Kidney (tissue), 14 donors: ENCODE measurements around the gene NCKAP5. TPM values are rescaled to one million over a fixed set of nuclear protein-coding genes. Genes with fewer than 3 reads are reported as not detected.

ENCODE experiments used
- DNase-seq, 5 donors: peaks; one replicate each; pipeline ENCODE4 v3.0.0-alpha.2; 2013 to 2020
- FAIRE-seq: peaks from 2 replicates; lab custom pipeline; 2012; peaks lifted over from hg19 to GRCh38; lab: Jason Lieb, UNC
- H3K27ac ChIP-seq, 2 donors: one replicate each; pipeline ENCODE4 v1.7.0; 2013; ENCODE audit warnings: low read depth in 2 of 2, low read length in 2 of 2, inconsistent platforms in 1 of 2
- H3K27me3 ChIP-seq: one replicate; pipeline ENCODE4 v1.7.1; 2013; ENCODE audit warnings: low read length, inconsistent platforms; ENCODE audit not compliant: control insufficient read depth, insufficient read depth
- H3K36me3 ChIP-seq, 3 donors: one replicate each; pipeline versions ENCODE4 v1.7.0 to v1.7.1; 2013; ENCODE audit warnings: low read length in 3 of 3, control low read depth in 1 of 3, inconsistent platforms in 1 of 3; ENCODE audit not compliant: insufficient read depth in 3 of 3, control insufficient read depth in 2 of 3
- H3K4me1 ChIP-seq, 3 donors: one replicate each; pipeline versions ENCODE4 v1.7.0 to v1.7.1; 2013; ENCODE audit warnings: low read length in 3 of 3, inconsistent platforms in 1 of 3, low read depth in 1 of 3; ENCODE audit not compliant: control insufficient read depth in 2 of 3, insufficient read depth in 2 of 3
- H3K4me3 ChIP-seq, 3 donors: one replicate each; pipeline versions ENCODE4 v1.7.0 to v1.8.1; 2013; ENCODE audit warnings: low read length in 3 of 3, control low read depth in 1 of 3, inconsistent platforms in 1 of 3
- H3K9ac ChIP-seq, 3 donors: one replicate each; pipeline versions ENCODE4 v1.7.0 to v1.7.1; 2013; ENCODE audit warnings: low read length in 3 of 3, control low read depth in 1 of 3, inconsistent platforms in 1 of 3
- H3K9me3 ChIP-seq, 3 donors: one replicate each; pipeline versions ENCODE4 v1.7.0 to v1.7.1; 2013; ENCODE audit warnings: low read length in 3 of 3, control low read depth in 1 of 3, inconsistent platforms in 1 of 3; ENCODE audit not compliant: control insufficient read depth in 2 of 3, insufficient read depth in 1 of 3
- intact Hi-C: fragments of 100-400 bp; cut with DNase I; formaldehyde crosslinking; loops from one replicate; pipeline ENCODE4 v1.11.1; 2022
- polyA plus RNA-seq: library from polyadenylated mRNA; stranded (reverse); fragments of 350-450 nt; fragmentation: Illumina TruSeq; extraction: RNeasy Lipid Tissue Mini Kit (QIAGEN cat#74804); gene quantifications from one replicate; pipeline ENCODE4 v1.2.3, GENCODE V29; 2014; ENCODE audit warnings: low read depth, low replicate concordance; ENCODE audit not compliant: insufficient read depth
- total RNA-seq: library from RNA; stranded (reverse); fragmentation: NEBNext Ultra II Directional; extraction: Animal tissue kit (Norgen Biotek cat#: 25700); gene quantifications from one replicate; pipeline ENCODE4 v1.2.1, GENCODE V29; 2021
- TF ChIP-seq, protein P1 (sequence below): IDR thresholded peaks from 3 replicates; pipeline ENCODE4 v1.5.1; 2012; ENCODE audit warnings: mild to moderate bottlenecking, moderate library complexity, borderline replicate concordance; ENCODE audit not compliant: insufficient read depth; ENCODE audit errors: extremely low read depth
- donor health status: control.
- donor health status: control.
- donor health status: control.
- donor health status: control.
- donor health status: control.
- donor health status: DM: yes; HTN: yes; CAD: no.
- donor health status: Normal renal cell carcinoma (clear cell type).

NCKAP5 gene
- total and polyA plus RNA-seq, 2 donors from 2014 or later = 1.8 to 2.9 TPM

DNA sequence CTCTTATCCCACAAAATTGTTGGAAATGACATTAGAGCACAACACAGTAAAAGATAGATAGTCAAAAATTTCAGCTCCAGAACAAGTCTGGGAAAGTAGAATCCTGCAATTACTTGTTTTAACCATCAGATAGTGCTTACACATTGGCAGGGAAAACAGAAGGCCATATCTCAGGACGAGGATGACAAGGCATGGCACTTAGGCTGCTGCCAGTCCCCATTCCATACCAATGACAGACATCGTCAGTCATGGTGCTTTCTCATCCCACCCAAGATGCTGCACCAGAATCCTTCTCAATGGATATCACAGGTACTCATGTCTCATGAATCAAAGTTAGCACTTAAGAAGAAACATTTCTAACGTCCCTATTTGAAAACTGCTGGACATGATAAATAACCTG lies 187.3 kb downstream of the NCKAP5 start:
- Histone ChIP-seq H3K27ac (no peak overlapping the region), H3K9ac (no peak overlapping the region), H3K4me1 (no peaks in the 10 kb centered on the region), H3K4me3 (no peak overlapping the region), H3K27me3 (no peaks in the 10 kb centered on the region), H3K9me3 (no peaks in the 10 kb centered on the region), H3K36me3 (no peaks in the 10 kb centered on the region)
- no peak for FAIRE-seq
- intact Hi-C loops = no loop called here
- DNase-seq = no peak
- TF ChIP-seq, protein P1, sequence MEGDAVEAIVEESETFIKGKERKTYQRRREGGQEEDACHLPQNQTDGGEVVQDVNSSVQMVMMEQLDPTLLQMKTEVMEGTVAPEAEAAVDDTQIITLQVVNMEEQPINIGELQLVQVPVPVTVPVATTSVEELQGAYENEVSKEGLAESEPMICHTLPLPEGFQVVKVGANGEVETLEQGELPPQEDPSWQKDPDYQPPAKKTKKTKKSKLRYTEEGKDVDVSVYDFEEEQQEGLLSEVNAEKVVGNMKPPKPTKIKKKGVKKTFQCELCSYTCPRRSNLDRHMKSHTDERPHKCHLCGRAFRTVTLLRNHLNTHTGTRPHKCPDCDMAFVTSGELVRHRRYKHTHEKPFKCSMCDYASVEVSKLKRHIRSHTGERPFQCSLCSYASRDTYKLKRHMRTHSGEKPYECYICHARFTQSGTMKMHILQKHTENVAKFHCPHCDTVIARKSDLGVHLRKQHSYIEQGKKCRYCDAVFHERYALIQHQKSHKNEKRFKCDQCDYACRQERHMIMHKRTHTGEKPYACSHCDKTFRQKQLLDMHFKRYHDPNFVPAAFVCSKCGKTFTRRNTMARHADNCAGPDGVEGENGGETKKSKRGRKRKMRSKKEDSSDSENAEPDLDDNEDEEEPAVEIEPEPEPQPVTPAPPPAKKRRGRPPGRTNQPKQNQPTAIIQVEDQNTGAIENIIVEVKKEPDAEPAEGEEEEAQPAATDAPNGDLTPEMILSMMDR = no peak

DNA sequence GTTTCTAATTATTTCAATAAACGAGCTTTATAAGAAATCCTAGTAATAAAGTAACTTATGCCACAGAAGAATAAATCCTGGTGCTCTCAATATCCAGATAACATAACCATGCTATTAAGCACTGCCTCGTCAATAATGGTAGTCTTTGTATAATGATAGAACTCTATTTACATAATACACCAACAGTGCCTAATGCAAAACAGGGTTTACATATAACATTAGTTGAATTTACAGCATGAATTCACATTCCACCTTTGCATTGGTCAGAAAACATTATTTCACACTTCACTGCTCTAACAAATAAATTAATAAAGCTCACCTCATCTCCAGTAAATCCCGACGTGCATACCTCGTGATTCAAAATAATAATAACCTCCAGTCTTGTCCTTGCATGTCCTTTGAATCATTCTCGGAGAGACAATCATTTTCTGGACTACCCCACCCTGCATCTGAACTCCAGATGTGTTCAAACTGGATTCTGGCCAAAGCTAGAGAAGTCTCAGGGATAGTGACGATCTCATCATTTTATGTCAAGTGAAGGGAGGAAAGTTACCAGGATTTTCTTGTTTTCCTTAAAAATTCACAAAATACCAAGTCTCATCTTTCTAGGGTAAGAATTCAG lies 189.2 kb downstream of the NCKAP5 start:
- FAIRE-seq = no peak
- H3K36me3 ChIP-seq = no peaks in the 10 kb centered on the region
- H3K4me3 ChIP-seq = no peak overlapping the region
- TF ChIP-seq, protein P1 = no peak
- no peaks in the 10 kb centered on the region for H3K27me3 ChIP-seq
- no peak overlapping the region for H3K9ac ChIP-seq
- intact Hi-C loops = no loop called here
- DNase-seq = no peak
- no peaks in the 10 kb centered on the region for H3K9me3 ChIP-seq
- H3K27ac ChIP-seq = no peak overlapping the region
- no peaks in the 10 kb centered on the region for H3K4me1 ChIP-seq

DNA sequence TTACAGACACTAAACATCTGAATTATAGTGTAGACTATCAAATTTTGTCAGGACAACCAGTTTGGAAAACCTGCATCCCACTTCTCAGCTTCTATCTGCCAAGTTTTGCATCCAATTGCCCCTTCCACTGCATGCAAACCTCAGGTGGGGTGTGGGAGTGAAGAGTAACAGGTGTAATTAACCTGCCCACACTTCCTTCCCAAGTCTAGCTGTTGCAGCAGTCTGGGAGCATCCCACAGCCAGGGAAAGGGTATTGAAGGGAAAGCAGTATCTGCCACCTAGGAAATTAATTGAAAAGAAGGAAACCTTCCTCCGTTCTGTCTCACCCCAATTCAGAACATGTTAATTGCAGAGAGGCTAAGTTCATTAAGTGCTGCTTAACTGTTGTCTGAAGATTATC lies 189.9 kb downstream of the NCKAP5 start:
- FAIRE-seq (no peak), DNase-seq (no peak)
- TF ChIP-seq, protein P1 = no peak
- Histone ChIP-seq H3K9ac (no peak overlapping the region), H3K4me3 (no peak overlapping the region), H3K4me1 (no peaks in the 10 kb centered on the region), H3K27ac (no peak overlapping the region), H3K27me3 (no peaks in the 10 kb centered on the region), H3K36me3 (no peaks in the 10 kb centered on the region), H3K9me3 (no peaks in the 10 kb centered on the region)
- intact Hi-C loops = no loop called here

DNA sequence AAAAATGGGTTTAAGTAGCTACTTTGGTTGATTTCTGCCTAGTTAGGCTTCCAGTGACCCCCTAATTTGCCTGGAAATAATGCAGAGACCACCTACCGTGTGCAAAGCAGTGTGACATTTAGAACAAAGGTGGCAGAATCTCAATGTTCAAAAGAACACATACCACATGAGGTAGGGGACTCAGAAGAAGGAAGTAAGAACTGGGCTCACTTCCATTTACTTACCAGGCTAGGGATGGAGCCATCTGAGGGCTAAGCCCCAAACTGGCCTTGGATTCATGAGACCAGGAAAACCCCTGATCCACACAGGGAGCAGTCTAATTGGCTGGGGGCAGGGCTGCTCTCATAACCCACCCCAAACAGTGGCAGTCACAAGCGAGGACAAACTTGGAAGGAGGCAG lies 190.7 kb downstream of the NCKAP5 start:
- DNase-seq = no peak
- H3K27ac ChIP-seq = no peak overlapping the region
- H3K4me3 ChIP-seq = no peak overlapping the region
- TF ChIP-seq, protein P1 = no peak
- H3K4me1 ChIP-seq = no peaks in the 10 kb centered on the region
- intact Hi-C loops = no loop called here
- no peaks in the 10 kb centered on the region for H3K36me3 ChIP-seq
- no peak overlapping the region for H3K9ac ChIP-seq
- H3K27me3 ChIP-seq = no peaks in the 10 kb centered on the region
- FAIRE-seq = no peak
- no peaks in the 10 kb centered on the region for H3K9me3 ChIP-seq
